Chondrocyte (in vitro differentiated cells): ENCODE results near the gene COL25A1. TPM values are rescaled to one million over a fixed set of nuclear protein-coding genes. Genes with fewer than 3 reads are reported as not detected.

Source experiments
- DNase-seq: peaks from one replicate; pipeline ENCODE4 v3.0.0; 2021; ENCODE audit warnings: mixed read lengths, low spot score
- H3K27ac Mint-ChIP-seq: one replicate; pipeline ENCODE4 v1.8.0; 2021; ENCODE audit warnings: mild to moderate bottlenecking, moderate library complexity, mixed read lengths; ENCODE audit not compliant: unreplicated experiment
- H3K27me3 Mint-ChIP-seq: 2 replicates; pipeline ENCODE4 v1.8.0; 2021; ENCODE audit warnings: low read depth, mixed read lengths
- H3K36me3 Mint-ChIP-seq: 2 replicates; pipeline ENCODE4 v1.8.0; 2021; ENCODE audit warnings: low read depth, mixed read lengths
- H3K4me1 Mint-ChIP-seq: 2 replicates; pipeline ENCODE4 v1.8.0; 2021; ENCODE audit warnings: low read depth, mild to moderate bottlenecking, mixed read lengths
- H3K4me3 Mint-ChIP-seq: one replicate; pipeline ENCODE4 v1.8.0; 2021; ENCODE audit warnings: mild to moderate bottlenecking, moderate library complexity, mixed read lengths; ENCODE audit not compliant: unreplicated experiment
- H3K9me3 Mint-ChIP-seq: 2 replicates; pipeline ENCODE4 v1.8.0; 2021; ENCODE audit warnings: low read depth, mixed read lengths
- total RNA-seq: library from RNA; stranded (reverse); gene quantifications from 3 replicates; pipeline ENCODE4 v1.2.1, GENCODE V29; 2021
- TF ChIP-seq, protein P1 (sequence below): fragments of 200-600 bp; sonication (generic); IDR thresholded peaks from 2 replicates; pipeline ENCODE4 v1.5.0; 2021; ENCODE audit warnings: antibody characterized with exemption, mild to moderate bottlenecking, moderate library complexity

The COL25A1 gene
- total RNA-seq, 1 donor from 2014 or later, result 0.45 TPM

DNA sequence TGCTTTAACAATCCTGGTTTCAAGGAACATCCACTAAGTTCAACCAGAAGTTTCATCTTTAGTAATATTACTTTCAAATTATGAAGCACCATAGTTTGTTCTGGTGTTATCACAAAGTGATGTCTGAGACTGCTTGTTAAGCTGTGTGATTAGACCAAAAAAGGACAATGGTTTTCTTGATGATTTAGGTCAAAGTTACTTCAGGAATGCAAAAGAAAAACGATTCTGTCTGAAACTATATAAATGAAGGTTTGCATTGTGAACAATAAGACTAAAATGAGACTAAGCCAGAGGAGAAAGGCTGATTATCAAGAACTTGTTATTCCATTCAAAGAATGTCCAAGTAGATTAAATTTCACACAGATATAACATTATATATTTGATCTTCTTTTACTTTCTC is 417.2 kb downstream of the COL25A1 start:
- Mint-ChIP-seq H3K36me3 (no peaks in the 10 kb centered on the region), H3K4me3 (no peak overlapping the region), H3K9me3 (no peaks in the 10 kb centered on the region), H3K4me1 (peaks cover 66% of the 10 kb centered on the region), H3K27me3 (no peaks in the 10 kb centered on the region), H3K27ac (peak overlapping the region; percentile 42)
- TF ChIP-seq, protein P1, sequence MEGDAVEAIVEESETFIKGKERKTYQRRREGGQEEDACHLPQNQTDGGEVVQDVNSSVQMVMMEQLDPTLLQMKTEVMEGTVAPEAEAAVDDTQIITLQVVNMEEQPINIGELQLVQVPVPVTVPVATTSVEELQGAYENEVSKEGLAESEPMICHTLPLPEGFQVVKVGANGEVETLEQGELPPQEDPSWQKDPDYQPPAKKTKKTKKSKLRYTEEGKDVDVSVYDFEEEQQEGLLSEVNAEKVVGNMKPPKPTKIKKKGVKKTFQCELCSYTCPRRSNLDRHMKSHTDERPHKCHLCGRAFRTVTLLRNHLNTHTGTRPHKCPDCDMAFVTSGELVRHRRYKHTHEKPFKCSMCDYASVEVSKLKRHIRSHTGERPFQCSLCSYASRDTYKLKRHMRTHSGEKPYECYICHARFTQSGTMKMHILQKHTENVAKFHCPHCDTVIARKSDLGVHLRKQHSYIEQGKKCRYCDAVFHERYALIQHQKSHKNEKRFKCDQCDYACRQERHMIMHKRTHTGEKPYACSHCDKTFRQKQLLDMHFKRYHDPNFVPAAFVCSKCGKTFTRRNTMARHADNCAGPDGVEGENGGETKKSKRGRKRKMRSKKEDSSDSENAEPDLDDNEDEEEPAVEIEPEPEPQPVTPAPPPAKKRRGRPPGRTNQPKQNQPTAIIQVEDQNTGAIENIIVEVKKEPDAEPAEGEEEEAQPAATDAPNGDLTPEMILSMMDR, result no peak
- DNase-seq, result no peak

DNA sequence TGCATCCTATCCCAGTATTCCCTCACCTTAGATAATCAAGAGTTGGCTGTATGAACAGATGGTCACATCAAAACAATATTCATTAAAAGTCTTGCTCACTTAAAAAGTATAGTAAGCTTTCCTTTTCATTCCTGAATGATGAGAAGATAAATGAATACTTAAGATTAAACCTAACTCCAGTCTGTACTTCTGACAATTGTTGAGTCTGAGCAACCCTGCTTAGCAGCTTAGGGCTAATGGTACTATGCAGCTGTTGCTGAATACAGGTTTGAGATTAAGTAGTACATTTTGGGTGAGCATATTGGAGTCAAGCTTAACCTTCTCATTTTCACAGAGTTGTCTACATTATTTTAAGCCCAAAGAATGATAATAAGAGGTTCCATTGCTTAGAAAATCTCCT is 417.9 kb downstream of the COL25A1 start:
- H3K9me3 Mint-ChIP-seq, result no peaks in the 10 kb centered on the region
- no peak for DNase-seq
- H3K27me3 Mint-ChIP-seq, result no peaks in the 10 kb centered on the region
- TF ChIP-seq, protein P1, result no peak
- H3K4me1 Mint-ChIP-seq, result peaks cover 60% of the 10 kb centered on the region
- H3K36me3 Mint-ChIP-seq, result no peaks in the 10 kb centered on the region
- no peak overlapping the region for H3K4me3 Mint-ChIP-seq
- no peak overlapping the region for H3K27ac Mint-ChIP-seq

GRCh38 chr4:108881986-108882385 is 420.5 kb downstream of the COL25A1 start:
- no peak overlapping the region for H3K4me3 Mint-ChIP-seq
- DNase-seq, result no peak

GRCh38 chr4:108881190-108881589 is 421.3 kb downstream of the COL25A1 start:
- H3K27me3 Mint-ChIP-seq, result no peaks in the 10 kb centered on the region
- no peak for DNase-seq
- peaks cover 44% of the 10 kb centered on the region for H3K4me1 Mint-ChIP-seq
- TF ChIP-seq, protein P1, result no peak
- H3K4me3 Mint-ChIP-seq, result no peak overlapping the region
- H3K27ac Mint-ChIP-seq, result peak overlapping the region; percentile 10
- no peaks in the 10 kb centered on the region for H3K9me3 Mint-ChIP-seq
- no peaks in the 10 kb centered on the region for H3K36me3 Mint-ChIP-seq

More at GRCh38 chr4:108881986-108882385, 420.5 kb downstream of the COL25A1 start:
- Mint-ChIP-seq H3K27me3 (no peaks in the 10 kb centered on the region), H3K4me1 (peaks cover 51% of the 10 kb centered on the region), H3K36me3 (no peaks in the 10 kb centered on the region), H3K27ac (no peak overlapping the region), H3K9me3 (no peaks in the 10 kb centered on the region)
- TF ChIP-seq, protein P1, result no peak

DNA sequence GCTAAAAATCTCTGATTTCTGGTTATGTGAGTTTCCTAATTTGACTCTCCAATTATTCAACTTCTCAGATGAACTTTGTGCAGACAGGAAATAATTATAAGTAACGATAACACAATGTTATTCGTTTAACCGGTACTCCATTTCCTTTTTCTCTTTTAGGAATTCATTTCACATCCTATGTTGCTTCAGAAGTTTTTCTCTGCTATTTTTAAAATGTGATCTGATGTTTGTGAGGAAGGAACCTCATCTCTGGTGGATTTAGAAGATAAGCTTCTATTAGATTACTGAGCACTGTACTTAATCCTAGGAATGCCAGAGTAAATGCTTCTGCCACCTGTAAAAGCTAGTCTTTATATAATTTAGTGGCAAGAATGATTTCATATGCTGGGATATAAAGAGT is 423.7 kb downstream of the COL25A1 start:
- Mint-ChIP-seq H3K27me3 (no peaks in the 10 kb centered on the region), H3K4me3 (no peak overlapping the region), H3K4me1 (peaks cover 25% of the 10 kb centered on the region), H3K27ac (no peak overlapping the region), H3K9me3 (no peaks in the 10 kb centered on the region), H3K36me3 (no peaks in the 10 kb centered on the region)
- TF ChIP-seq, protein P1, result no peak
- DNase-seq, result no peak
